Body of pancreas (tissue), 4 donors: Measurements from ENCODE around the gene FYB1.

Experiments
- POLR2A ChIP-seq, 3 donors: fragments of 450-650 bp; IDR thresholded peaks; one replicate each; pipeline ENCODE4 v1.6.1; 2016; ENCODE audit warnings: antibody characterized with exemption in 3 of 3, mild to moderate bottlenecking in 2 of 3
- TF ChIP-seq, protein P1 (sequence below), 7 experiments: fragments of 450-650 bp in 4 of 7; fragments of 200-600 bp in 3 of 7; sonication (generic) in 3 of 7; IDR thresholded peaks; one replicate each; pipeline ENCODE4 v1.5.1; 2016 to 2019; ENCODE audit warnings: antibody characterized with exemption in 7 of 7

DNA sequence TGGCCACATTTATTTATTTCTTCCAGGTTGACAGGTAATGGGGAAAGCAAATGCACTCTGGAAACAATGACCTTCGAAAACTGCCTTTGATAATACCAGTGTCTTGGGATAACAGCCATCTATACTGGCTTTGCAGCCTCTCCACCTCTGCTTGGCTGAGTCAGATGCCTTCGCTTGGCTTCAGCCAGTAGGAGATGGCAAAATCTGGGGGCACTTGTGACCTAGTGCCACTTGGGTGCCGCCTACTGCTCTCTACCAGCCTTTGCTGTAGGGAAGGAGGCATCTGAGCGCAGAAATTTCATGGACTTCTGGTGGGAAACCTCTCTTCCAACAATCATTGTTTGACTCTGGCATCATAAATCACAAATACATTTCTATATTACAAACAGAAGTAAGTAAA, 21.8 kb downstream of the FYB1 start:
- TF ChIP-seq, protein P1, sequence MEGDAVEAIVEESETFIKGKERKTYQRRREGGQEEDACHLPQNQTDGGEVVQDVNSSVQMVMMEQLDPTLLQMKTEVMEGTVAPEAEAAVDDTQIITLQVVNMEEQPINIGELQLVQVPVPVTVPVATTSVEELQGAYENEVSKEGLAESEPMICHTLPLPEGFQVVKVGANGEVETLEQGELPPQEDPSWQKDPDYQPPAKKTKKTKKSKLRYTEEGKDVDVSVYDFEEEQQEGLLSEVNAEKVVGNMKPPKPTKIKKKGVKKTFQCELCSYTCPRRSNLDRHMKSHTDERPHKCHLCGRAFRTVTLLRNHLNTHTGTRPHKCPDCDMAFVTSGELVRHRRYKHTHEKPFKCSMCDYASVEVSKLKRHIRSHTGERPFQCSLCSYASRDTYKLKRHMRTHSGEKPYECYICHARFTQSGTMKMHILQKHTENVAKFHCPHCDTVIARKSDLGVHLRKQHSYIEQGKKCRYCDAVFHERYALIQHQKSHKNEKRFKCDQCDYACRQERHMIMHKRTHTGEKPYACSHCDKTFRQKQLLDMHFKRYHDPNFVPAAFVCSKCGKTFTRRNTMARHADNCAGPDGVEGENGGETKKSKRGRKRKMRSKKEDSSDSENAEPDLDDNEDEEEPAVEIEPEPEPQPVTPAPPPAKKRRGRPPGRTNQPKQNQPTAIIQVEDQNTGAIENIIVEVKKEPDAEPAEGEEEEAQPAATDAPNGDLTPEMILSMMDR (IDR thresholded peaks at IDR 0.05) = no peak
- TF ChIP-seq POLR2A (IDR thresholded peaks at IDR 0.05) = no peak
